ENCODE measurements around the gene KLHL22.
"Not testable (repeated sequence)": the region's sequence is repeated elsewhere in the genome, so short reads cannot be mapped to it uniquely, and the experiment has no call there.

KLHL22 gene, protein sequence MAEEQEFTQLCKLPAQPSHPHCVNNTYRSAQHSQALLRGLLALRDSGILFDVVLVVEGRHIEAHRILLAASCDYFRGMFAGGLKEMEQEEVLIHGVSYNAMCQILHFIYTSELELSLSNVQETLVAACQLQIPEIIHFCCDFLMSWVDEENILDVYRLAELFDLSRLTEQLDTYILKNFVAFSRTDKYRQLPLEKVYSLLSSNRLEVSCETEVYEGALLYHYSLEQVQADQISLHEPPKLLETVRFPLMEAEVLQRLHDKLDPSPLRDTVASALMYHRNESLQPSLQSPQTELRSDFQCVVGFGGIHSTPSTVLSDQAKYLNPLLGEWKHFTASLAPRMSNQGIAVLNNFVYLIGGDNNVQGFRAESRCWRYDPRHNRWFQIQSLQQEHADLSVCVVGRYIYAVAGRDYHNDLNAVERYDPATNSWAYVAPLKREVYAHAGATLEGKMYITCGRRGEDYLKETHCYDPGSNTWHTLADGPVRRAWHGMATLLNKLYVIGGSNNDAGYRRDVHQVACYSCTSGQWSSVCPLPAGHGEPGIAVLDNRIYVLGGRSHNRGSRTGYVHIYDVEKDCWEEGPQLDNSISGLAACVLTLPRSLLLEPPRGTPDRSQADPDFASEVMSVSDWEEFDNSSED

GRCh38 chr22:20494978-20495860, at the start of gene KLHL22:
KLHL22 (minus strand) TSS chr22:20495795; CDS start chr22:20489211, 6,584 bp downstream.
- no peak for DNase-seq (ENCODE audit: low read depth in 2 of 2)

- DNase-seq (ENCODE audit: low read depth in 2 of 2), result not testable (repeated sequence)
Measured at GRCh38 chr22:20545318-20545634, 49.7 kb upstream of the KLHL22 start.

- no peak for DNase-seq (ENCODE audit: low read depth in 2 of 2)
Measured at GRCh38 chr22:20542736-20543135, 47.1 kb upstream of the KLHL22 start.

DNA sequence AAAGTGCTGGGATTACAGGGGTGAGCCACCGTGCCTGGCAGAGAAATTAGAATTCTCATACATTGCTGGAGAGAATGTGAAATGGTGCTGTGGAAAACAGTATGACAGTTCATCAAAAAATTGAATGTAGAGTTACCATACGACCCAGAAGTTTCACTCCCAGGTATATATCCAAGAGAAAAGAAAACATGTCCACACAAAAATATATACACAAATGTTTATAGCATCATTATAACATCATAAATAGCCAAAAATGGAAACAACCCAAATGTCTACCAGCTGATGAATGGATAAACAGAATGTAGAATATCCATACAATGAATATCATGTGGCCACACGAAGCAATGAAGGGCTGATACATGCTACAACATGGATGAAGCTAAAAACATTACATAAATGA, 46.5 kb upstream of the KLHL22 start:
- no peak for DNase-seq (ENCODE audit: low read depth in 2 of 2)

DNA sequence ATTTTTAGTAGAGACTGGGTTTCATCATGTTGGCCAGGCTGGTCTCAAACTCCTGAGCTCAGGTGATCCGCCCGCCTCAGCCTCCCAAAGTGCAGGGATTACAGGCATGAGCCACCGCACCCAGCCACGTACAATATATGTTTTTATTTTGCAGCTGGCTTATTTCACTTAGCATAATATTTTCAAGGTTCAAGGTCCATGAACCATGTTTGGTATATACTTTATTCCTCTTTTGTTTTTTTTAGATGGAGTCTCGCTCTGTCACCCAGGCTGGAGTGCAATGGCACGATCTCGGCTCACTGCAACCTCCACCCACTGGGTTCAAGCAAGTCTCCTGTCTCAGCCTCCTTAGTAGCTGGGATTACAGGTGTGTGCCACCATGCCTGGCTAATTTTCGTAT, 43.3 kb upstream of the KLHL22 start:
- not testable (repeated sequence) for DNase-seq (ENCODE audit: low read depth in 2 of 2)

GRCh38 chr22:20537983-20538382, 42.4 kb upstream of the KLHL22 start:
- no peak for DNase-seq (ENCODE audit: low read depth in 2 of 2)

DNA sequence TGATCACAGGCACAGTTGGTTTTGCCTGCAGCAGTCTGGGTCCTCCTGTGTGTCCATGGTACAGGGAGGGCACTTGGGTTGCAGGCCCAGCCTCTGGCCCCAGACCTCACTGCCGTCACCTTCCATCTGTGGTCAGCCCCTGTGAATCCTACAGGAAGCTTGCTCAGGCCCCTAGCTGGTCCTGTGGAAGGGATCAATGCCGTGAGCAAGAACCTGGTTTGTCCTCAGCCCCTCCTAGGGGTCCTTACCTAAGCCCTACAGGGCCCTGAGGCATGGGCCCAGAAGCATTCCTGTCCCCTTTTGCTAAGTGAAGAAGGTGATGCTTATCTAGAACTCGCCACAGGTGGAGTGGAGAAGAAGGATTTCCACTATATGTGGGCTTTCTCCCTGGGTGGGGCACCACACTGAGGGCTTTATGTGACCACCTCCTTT, 41.7 kb upstream of the KLHL22 start:
- DNase-seq (ENCODE audit: low read depth in 2 of 2), result no peak

- no peak for DNase-seq (ENCODE audit: low read depth in 2 of 2)
Measured at GRCh38 chr22:20536590-20537324, 41.2 kb upstream of the KLHL22 start.

DNA sequence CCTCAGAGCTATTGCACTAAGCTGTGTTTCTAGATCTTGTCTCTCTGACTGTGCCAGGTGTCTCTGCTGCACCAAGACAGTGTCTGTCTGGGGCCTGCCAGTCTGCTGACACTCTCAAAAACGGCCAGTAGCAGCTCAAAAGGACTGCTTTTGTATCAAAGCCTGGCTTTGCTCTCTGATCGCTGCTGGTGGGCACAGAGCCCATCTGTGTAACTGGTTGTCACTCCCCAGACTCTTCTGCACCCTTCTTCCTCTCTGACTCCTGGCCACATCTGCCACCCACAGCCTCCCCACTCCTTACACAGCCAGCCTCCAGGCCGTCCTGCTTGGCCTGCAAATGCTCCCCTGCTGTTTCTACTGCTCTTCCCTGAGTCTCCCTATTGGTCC, 38.3 kb upstream of the KLHL22 start:
- no peak for DNase-seq (ENCODE audit: low read depth in 2 of 2)

DNA sequence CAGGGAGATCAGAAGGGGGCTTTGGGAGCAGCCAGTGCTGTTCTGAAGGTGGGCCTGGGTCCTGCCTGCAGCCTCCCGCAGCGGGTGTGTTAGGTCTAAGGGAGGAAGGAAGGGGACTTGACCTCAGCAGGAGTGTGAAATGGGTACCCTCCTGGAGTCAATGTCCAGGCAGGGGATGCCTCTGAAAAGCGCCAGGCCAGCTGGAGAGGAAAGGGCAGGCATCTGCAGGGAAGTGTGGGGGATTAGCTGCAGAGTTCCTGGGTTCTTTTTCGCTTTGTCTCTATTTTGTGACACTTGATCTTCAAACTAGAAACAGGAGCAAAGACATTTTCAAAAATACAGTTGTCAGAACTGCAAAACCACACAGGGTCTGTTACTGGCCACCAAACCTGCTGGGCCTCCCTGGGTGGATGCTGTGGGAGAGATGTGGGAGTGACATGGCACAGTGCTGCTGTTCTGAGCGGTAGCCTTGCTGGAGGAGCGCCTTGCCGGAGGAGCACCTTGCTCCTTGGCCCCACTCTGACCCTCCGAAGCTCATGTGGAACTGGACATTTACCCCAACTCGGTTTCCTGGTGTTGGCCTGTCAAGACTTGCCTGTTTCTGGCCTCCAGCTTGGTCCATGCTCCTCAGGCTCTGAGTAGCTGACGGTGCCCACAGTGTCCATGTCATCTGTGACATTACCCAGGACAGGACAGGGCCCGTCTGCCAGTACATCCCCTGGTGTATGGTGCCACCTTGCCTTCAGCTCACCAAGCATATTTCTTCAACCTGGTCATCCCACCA, 37.7 kb upstream of the KLHL22 start:
- DNase-seq (ENCODE audit: low read depth in 2 of 2), result no peak

DNA sequence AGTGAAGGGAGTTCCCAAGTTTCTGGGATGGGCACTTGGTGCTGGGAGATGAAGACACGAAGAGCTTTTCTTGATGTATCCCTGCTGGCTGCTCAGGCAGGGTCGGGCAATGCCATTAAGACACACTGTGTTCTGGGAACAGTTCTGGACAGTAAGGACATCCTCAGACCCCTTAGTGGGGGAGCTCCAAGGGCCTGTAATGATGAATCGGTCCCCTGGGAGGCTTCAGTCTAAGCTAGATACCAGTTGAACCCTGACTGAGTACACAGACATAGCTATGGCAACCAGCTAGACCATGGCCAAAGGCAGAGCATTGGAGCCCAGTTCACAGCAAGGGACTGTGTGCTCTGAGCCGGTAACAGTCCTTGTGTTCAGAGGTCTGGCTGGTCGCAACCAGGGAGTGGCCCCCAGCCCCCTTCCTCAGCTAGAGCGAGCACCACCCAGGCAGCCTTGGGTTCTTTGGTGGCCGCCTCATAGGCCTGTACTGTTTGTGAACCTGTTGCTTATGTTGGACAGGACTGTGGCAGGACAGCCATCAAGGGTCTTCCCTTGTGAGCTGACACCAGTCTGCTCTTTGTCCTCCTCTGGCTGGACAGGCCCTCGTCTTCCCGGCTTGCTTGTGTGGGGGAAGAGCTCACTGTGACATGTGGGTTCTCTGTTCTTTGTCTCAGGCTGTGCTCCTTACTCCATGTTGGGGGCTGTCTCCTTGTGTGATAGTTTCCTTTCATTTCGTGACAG, 36.8 kb upstream of the KLHL22 start:
- DNase-seq (ENCODE audit: low read depth in 2 of 2), result no peak

DNA sequence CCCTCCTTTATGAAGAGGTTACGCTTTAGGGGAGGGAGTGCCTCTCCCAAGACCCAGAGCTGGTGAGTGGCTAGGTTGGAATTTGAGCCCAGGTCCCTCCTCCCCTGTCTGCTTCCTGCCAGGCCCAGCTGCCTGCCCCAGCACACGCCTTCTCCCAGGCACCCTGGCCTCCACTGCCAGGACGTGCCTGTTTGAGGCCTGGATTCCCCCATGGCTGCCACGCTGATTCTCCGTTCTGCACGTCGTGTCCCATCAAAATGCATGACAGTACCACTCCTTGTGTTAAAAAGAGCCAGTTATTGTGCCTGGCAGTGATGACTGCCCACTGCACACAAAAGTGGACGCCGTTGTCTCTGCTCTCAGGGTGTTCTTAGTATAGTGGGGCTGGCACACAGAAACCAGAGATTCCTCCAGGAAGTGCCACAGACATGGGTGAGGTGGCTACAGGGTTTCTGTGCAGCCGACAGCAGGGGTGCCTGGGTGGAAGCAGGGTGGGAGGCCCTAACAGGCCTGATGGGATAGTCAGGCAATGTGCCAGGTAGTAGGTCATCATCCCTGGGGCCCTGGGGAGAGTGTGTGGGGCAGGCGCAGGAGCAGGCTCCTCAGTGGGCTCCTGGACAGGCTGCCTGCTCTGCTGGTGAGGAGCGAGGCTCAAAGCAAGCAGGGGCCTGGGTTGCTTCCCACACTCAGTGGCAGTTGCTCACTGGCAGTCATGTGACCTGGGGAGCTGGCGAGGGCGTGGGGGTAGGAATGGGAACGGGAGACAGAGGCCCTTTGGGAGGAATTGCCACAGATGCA, 36.0 kb upstream of the KLHL22 start:
- DNase-seq (ENCODE audit: low read depth in 2 of 2), result no peak

GRCh38 chr22:20531154-20531403, 35.5 kb upstream of the KLHL22 start:
- DNase-seq (ENCODE audit: low read depth in 2 of 2), result no peak

GRCh38 chr22:20530368-20531153, 35.0 kb upstream of the KLHL22 start:
- DNase-seq (ENCODE audit: low read depth in 2 of 2), result no peak

- DNase-seq (ENCODE audit: low read depth in 2 of 2), result no peak
Measured at GRCh38 chr22:20528405-20528978, 32.9 kb upstream of the KLHL22 start.

DNA sequence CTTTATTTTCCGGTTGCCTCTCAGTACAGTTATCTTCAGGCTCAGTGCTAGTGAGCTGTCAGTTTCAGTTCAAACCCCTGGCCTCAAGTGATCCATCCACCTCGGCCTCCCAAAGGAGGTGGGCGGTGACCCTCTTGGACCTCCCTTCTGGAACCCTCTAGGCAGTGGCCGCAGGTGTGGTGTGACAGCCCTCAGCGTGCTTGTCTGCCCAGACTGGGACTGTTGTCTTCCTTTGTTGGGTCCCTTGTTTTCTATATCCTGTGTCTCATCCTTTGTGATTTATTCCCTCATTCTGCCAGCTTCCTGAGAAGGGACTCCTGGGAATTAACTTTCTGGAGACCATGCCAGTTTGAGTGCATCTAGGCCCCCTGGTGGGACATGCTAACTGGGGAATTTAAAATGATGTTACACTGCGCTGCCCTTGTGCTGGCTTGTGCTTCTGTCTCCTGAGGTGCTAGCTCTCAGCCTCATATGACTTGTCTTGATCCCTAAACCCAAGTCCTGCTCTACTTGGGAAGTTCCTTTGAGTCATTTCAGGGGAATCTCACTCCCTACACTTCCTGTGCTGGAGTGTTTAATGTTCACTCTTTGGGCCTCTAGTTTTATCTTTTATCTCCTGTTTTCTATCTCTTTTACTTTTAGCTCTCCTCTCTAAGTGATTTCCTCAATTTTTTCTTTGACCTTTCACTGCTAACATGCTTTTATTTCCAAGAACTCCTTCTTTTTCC, 31.2 kb upstream of the KLHL22 start:
- no peak for DNase-seq (ENCODE audit: low read depth in 2 of 2)

DNA sequence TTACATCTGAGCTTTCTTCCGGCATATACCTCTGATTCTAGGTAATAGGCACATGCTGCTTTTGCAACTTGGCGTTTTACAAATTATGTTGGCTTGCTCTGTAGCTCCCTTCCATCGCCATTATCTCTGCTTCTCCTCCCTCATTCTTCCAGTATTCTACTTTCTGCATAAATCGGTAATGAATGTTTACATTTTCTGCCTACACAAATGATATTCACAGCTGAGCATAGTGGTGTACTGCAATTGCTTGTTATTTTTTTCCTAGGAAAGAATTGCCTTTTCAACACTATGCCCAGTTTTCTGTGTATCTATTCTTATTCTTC, 30.7 kb upstream of the KLHL22 start:
- no peak for DNase-seq (ENCODE audit: low read depth in 2 of 2)

GRCh38 chr22:20525048-20525447, 29.5 kb upstream of the KLHL22 start:
- no peak for DNase-seq (ENCODE audit: low read depth in 2 of 2)
